GM19467 (cell line): ENCODE data around the gene NPTX2.
"Not testable (repeated sequence)": the region's sequence is repeated elsewhere in the genome, so short reads cannot be mapped to it uniquely, and the experiment has no call there.

Source experiments
- ATAC-seq: cut with Tn5 transposase; IDR thresholded peaks from one replicate; pipeline ENCODE4 v1.9.1; 2021; ENCODE audit warnings: mild to moderate bottlenecking, moderate library complexity; ENCODE audit not compliant: unreplicated experiment

Gene NPTX2

GRCh38 chr7:98617051-98617959 lies at the start of gene NPTX2:
NPTX2 (plus strand) TSS chr7:98617285; CDS start chr7:98617462, 177 bp downstream.
- no peak for ATAC-seq

GRCh38 chr7:98567991-98568390 lies 49.1 kb upstream of the NPTX2 start:
- no peak for ATAC-seq

- ATAC-seq = no peak
Measured at GRCh38 chr7:98568891-98569290, 48.2 kb upstream of the NPTX2 start.

- no peak for ATAC-seq
Measured at GRCh38 chr7:98569691-98570337, 47.3 kb upstream of the NPTX2 start.

GRCh38 chr7:98571006-98571405 lies 46.1 kb upstream of the NPTX2 start:
- no peak for ATAC-seq

- ATAC-seq = no peak
Measured at GRCh38 chr7:98571986-98572385, 45.1 kb upstream of the NPTX2 start.

- not testable (repeated sequence) for ATAC-seq
Measured at GRCh38 chr7:98572716-98573115, 44.4 kb upstream of the NPTX2 start.

GRCh38 chr7:98573816-98574215 lies 43.3 kb upstream of the NPTX2 start:
- ATAC-seq = no peak

- ATAC-seq = no peak
Measured at GRCh38 chr7:98575878-98576277, 41.2 kb upstream of the NPTX2 start.

- no peak for ATAC-seq
Measured at GRCh38 chr7:98584830-98585229, 32.3 kb upstream of the NPTX2 start.

GRCh38 chr7:98591926-98592325 lies 25.2 kb upstream of the NPTX2 start:
- ATAC-seq = no peak

GRCh38 chr7:98594348-98594747 lies 22.7 kb upstream of the NPTX2 start:
- ATAC-seq = no peak

GRCh38 chr7:98594787-98595186 lies 22.3 kb upstream of the NPTX2 start:
- ATAC-seq = no peak

GRCh38 chr7:98598846-98599615 lies 18.1 kb upstream of the NPTX2 start:
- ATAC-seq = no peak

- ATAC-seq = no peak
Measured at GRCh38 chr7:98599886-98600285, 17.2 kb upstream of the NPTX2 start.

- ATAC-seq = no peak
Measured at GRCh38 chr7:98602755-98603398, 14.2 kb upstream of the NPTX2 start.

- no peak for ATAC-seq
Measured at GRCh38 chr7:98603399-98603788, 13.7 kb upstream of the NPTX2 start.

- ATAC-seq = no peak
Measured at GRCh38 chr7:98613601-98614425, 3.3 kb upstream of the NPTX2 start.

GRCh38 chr7:98616381-98617050 lies 569 bp upstream of the NPTX2 start:
- ATAC-seq = no peak
